ENCODE data around the gene ASCC1. TPM values are rescaled to one million over a fixed set of nuclear protein-coding genes. Genes with fewer than 3 reads are reported as not detected.
"Not testable (repeated sequence)": the region's sequence is repeated elsewhere in the genome, so short reads cannot be mapped to it uniquely, and the experiment has no call there.

Gene ASCC1
- total RNA-seq, 1 donor from 2014 or later: 33.9 TPM

DNA sequence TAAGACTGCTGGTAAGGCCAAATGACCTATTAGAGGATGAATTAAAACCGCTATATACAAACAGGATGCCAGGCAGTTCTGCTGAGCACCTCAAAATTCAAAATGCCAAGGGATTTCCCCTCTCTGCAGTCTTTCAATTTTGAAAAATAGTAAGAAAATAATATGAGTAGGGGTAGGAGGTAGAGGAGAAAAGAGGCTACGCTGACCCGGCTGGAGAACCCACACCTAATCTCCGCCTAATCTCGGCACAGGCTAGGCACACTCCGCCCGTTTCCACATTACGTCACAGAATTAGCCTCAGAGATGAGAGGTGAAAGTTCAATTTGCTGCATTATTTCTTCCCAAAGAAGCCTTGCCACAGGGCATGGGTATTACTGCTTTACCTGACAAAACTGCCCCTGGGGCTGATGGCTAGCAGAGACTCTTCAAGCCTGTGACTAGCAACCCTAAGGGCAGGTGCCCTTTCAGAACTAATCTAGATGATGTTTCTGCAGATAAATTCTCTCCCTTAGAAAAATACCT is 106.4 kb downstream of the ASCC1 start:
- DNase-seq (ENCODE audit: low read depth) (no peak), FAIRE-seq (no peak)
- Mint-ChIP-seq H3K36me3 (ENCODE audit: low read depth, unreplicated experiment) (peaks cover 9% of the 10 kb centered on the region), H3K27ac (ENCODE audit: unreplicated experiment) (no peak overlapping the region), H3K27me3 (ENCODE audit: low read depth, unreplicated experiment) (no peaks in the 10 kb centered on the region), H3K4me3 (ENCODE audit: unreplicated experiment) (no peak overlapping the region), H3K9me3 (ENCODE audit: unreplicated experiment) (no peaks in the 10 kb centered on the region), H3K4me1 (ENCODE audit: low read depth, unreplicated experiment) (peaks cover 7% of the 10 kb centered on the region)
- Histone ChIP-seq H3K4me3 (ENCODE audit: insufficient read depth, low read depth, low read length) (no peak overlapping the region), H4K20me1 (ENCODE audit: insufficient read depth, low read length) (peaks cover 4% of the 10 kb centered on the region), H3K9me3 (ENCODE audit: insufficient read depth, low read depth, low read length) (no peaks in the 10 kb centered on the region), H3K79me2 (ENCODE audit: insufficient read depth, low read length) (no peaks in the 10 kb centered on the region), H3K4me1 (ENCODE audit: insufficient read depth, low read length) (no peaks in the 10 kb centered on the region), H3K4me2 (ENCODE audit: low read length) (no peak overlapping the region), H3K27ac (ENCODE audit: low read depth, low read length) (no peak overlapping the region), H2AFZ (ENCODE audit: low read depth, low read length) (no peak overlapping the region), H3K27me3 (ENCODE audit: insufficient read depth, low read length) (no peaks in the 10 kb centered on the region), H3K36me3 (ENCODE audit: insufficient read depth, low read length) (no peaks in the 10 kb centered on the region), H3K9ac (ENCODE audit: low read length) (no peak overlapping the region)
- TF ChIP-seq, protein P1, sequence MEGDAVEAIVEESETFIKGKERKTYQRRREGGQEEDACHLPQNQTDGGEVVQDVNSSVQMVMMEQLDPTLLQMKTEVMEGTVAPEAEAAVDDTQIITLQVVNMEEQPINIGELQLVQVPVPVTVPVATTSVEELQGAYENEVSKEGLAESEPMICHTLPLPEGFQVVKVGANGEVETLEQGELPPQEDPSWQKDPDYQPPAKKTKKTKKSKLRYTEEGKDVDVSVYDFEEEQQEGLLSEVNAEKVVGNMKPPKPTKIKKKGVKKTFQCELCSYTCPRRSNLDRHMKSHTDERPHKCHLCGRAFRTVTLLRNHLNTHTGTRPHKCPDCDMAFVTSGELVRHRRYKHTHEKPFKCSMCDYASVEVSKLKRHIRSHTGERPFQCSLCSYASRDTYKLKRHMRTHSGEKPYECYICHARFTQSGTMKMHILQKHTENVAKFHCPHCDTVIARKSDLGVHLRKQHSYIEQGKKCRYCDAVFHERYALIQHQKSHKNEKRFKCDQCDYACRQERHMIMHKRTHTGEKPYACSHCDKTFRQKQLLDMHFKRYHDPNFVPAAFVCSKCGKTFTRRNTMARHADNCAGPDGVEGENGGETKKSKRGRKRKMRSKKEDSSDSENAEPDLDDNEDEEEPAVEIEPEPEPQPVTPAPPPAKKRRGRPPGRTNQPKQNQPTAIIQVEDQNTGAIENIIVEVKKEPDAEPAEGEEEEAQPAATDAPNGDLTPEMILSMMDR (IDR thresholded peaks at IDR 0.05; ENCODE audit: insufficient read depth, low read depth, low read length): no peak
- TF ChIP-seq EZH2 (IDR thresholded peaks at IDR 0.05; ENCODE audit: insufficient read depth, low read length): no peak

DNA sequence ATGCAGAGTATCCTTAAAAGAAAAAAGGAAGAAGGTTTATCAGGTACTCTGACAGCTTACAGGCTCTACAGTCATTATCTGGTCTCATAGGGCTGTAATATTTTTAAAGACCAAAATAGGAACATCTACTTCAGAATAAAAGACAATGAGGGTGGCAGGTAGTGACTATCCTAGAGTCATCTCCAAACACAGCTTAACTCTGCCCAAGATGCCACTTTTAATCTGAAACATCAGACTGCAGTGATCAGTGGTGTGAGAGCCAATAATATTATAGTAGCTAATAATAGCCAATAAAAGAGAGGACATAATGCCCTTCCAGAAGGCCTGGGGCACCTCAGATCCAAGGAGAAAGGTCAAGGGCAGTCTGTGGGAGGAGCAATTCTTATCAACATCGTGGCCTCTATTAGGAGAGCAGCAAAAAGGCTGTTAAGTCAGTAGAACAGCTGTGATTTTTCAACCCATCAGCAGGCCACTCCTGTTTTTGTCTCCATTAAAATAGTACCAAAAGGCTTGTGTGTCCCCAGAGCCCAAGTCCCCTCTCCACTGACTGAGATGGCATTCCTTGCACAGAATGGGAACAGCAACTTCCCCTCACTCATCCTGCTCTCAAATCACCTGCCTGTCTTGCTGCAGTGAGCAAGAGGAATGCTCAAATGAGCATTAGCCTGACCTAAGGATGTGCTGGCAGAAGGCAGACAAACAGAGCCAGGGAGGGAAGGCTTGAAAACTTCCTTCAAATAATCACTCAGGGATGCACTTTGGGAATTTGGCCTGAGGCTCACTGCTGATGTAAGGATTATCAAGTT is 107.0 kb downstream of the ASCC1 start:
- H3K9me3 ChIP-seq (ENCODE audit: insufficient read depth, low read depth, low read length): no peaks in the 10 kb centered on the region
- H3K4me3 ChIP-seq (ENCODE audit: insufficient read depth, low read depth, low read length): no peak overlapping the region
- no peaks in the 10 kb centered on the region for H3K36me3 ChIP-seq (ENCODE audit: insufficient read depth, low read length)
- no peak overlapping the region for H3K4me2 ChIP-seq (ENCODE audit: low read length)
- H3K27ac ChIP-seq (ENCODE audit: low read depth, low read length): no peak overlapping the region
- H3K4me1 ChIP-seq (ENCODE audit: insufficient read depth, low read length): no peaks in the 10 kb centered on the region
- H2AFZ ChIP-seq (ENCODE audit: low read depth, low read length): no peak overlapping the region
- no peak for TF ChIP-seq EZH2 (IDR thresholded peaks at IDR 0.05; ENCODE audit: insufficient read depth, low read length)
- TF ChIP-seq, protein P1 (IDR thresholded peaks at IDR 0.05; ENCODE audit: insufficient read depth, low read depth, low read length): no peak
- H3K27me3 Mint-ChIP-seq (ENCODE audit: low read depth, unreplicated experiment): no peaks in the 10 kb centered on the region
- H3K27me3 ChIP-seq (ENCODE audit: insufficient read depth, low read length): no peaks in the 10 kb centered on the region
- H3K27ac Mint-ChIP-seq (ENCODE audit: unreplicated experiment): no peak overlapping the region
- no peaks in the 10 kb centered on the region for H3K9me3 Mint-ChIP-seq (ENCODE audit: unreplicated experiment)
- H3K9ac ChIP-seq (ENCODE audit: low read length): no peak overlapping the region
- DNase-seq (ENCODE audit: low read depth) (no peak), FAIRE-seq (no peak)
- H3K79me2 ChIP-seq (ENCODE audit: insufficient read depth, low read length): no peaks in the 10 kb centered on the region
- no peak overlapping the region for H3K4me3 Mint-ChIP-seq (ENCODE audit: unreplicated experiment)
- H3K4me1 Mint-ChIP-seq (ENCODE audit: low read depth, unreplicated experiment): peaks cover 7% of the 10 kb centered on the region
- H3K36me3 Mint-ChIP-seq (ENCODE audit: low read depth, unreplicated experiment): peaks cover 9% of the 10 kb centered on the region
- H4K20me1 ChIP-seq (ENCODE audit: insufficient read depth, low read length): peaks cover 4% of the 10 kb centered on the region

DNA sequence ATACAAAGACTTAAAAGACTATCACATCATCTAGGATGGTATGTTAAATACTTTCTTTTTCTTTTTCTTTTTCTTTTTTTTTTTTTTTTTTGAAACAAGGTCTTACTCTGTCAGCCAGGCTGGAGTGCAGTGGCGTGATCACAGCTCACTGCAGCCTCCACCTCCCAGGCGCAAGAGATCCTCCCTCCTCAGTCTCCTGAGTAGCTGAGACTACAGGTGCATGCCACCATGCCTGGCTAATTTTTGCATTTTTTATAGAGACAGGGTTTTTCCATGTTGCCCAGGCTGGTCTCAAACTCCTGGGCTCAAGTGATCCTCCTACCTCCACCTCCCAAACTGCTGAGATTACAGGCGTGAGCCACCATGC is 108.1 kb downstream of the ASCC1 start:
- not testable (repeated sequence) for H3K36me3 Mint-ChIP-seq (ENCODE audit: low read depth, unreplicated experiment); H3K4me1 Mint-ChIP-seq (ENCODE audit: low read depth, unreplicated experiment); H3K4me2 ChIP-seq (ENCODE audit: low read length); H2AFZ ChIP-seq (ENCODE audit: low read depth, low read length); FAIRE-seq; H3K27me3 ChIP-seq (ENCODE audit: insufficient read depth, low read length); H3K27me3 Mint-ChIP-seq (ENCODE audit: low read depth, unreplicated experiment); H3K4me3 ChIP-seq (ENCODE audit: insufficient read depth, low read depth, low read length); H3K36me3 ChIP-seq (ENCODE audit: insufficient read depth, low read length); H3K9me3 Mint-ChIP-seq (ENCODE audit: unreplicated experiment); DNase-seq (ENCODE audit: low read depth); H4K20me1 ChIP-seq (ENCODE audit: insufficient read depth, low read length); H3K27ac ChIP-seq (ENCODE audit: low read depth, low read length); H3K9me3 ChIP-seq (ENCODE audit: insufficient read depth, low read depth, low read length); H3K9ac ChIP-seq (ENCODE audit: low read length); H3K4me3 Mint-ChIP-seq (ENCODE audit: unreplicated experiment); H3K79me2 ChIP-seq (ENCODE audit: insufficient read depth, low read length); H3K4me1 ChIP-seq (ENCODE audit: insufficient read depth, low read length)
- H3K27ac Mint-ChIP-seq (ENCODE audit: unreplicated experiment): peak overlapping the region; percentile 5
